ENCODE data around the gene EFHD2. TPM values are rescaled to one million over a fixed set of nuclear protein-coding genes. Genes with fewer than 3 reads are reported as not detected.
"Not testable (repeated sequence)": the region's sequence is repeated elsewhere in the genome, so short reads cannot be mapped to it uniquely, and the experiment has no call there.

Gene EFHD2
- total RNA-seq, 1 donor from 2014 or later: 28.7 TPM

GRCh38 chr1:15385420-15385819 lies 24.3 kb upstream of the EFHD2 start:
- intact Hi-C loops (cut with DNase I): no loop called here
- DNase-seq (ENCODE audit: low spot score) (no peak), ATAC-seq (no peak)

DNA sequence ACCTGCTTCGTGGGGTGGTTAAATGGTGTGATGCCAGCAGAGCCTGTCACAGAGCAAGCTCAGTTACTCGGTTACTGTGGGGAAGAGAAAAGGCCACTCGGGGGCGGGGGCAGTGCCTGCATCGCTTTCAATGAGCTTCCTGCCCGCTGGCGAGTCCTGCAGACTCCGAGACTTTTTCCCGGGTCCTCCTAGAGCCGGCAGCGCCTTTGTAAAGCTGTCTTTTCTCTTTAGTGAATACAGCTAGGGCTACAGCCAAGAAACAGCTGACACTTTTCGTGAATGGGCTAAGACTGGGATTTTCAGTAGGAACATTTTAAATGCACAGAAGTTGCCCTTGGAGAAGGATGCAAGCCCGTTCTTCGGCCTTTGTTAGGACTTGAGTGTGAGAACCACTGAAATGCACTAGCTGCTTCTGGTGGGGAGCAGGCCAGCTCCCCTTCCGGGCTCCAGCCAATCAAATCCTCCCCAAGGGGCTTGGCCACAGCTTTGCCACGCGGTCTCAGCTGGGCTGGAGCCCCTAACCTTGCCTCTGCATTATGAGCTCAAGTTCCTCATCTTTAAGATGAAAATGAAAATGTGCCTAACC lies 23.4 kb upstream of the EFHD2 start:
- ATAC-seq (no peak), DNase-seq (ENCODE audit: low spot score) (no peak)
- intact Hi-C loops (cut with DNase I): no loop called here

GRCh38 chr1:15388201-15388880 lies 21.3 kb upstream of the EFHD2 start:
- intact Hi-C loops (cut with DNase I): no loop called here
- ATAC-seq: no peak
- DNase-seq (ENCODE audit: low spot score): no peak

GRCh38 chr1:15389828-15390227 lies 19.9 kb upstream of the EFHD2 start:
- DNase-seq (ENCODE audit: low spot score); intact Hi-C loops (cut with DNase I); ATAC-seq: not testable (repeated sequence)

- DNase-seq (ENCODE audit: low spot score) (no peak), ATAC-seq (no peak)
- intact Hi-C loops (cut with DNase I): no loop called here
Observed at GRCh38 chr1:15390667-15391066, 19.0 kb upstream of the EFHD2 start.

GRCh38 chr1:15391366-15391765 lies 18.3 kb upstream of the EFHD2 start:
- DNase-seq (ENCODE audit: low spot score) (no peak), ATAC-seq (no peak)
- intact Hi-C loops (cut with DNase I): no loop called here

DNA sequence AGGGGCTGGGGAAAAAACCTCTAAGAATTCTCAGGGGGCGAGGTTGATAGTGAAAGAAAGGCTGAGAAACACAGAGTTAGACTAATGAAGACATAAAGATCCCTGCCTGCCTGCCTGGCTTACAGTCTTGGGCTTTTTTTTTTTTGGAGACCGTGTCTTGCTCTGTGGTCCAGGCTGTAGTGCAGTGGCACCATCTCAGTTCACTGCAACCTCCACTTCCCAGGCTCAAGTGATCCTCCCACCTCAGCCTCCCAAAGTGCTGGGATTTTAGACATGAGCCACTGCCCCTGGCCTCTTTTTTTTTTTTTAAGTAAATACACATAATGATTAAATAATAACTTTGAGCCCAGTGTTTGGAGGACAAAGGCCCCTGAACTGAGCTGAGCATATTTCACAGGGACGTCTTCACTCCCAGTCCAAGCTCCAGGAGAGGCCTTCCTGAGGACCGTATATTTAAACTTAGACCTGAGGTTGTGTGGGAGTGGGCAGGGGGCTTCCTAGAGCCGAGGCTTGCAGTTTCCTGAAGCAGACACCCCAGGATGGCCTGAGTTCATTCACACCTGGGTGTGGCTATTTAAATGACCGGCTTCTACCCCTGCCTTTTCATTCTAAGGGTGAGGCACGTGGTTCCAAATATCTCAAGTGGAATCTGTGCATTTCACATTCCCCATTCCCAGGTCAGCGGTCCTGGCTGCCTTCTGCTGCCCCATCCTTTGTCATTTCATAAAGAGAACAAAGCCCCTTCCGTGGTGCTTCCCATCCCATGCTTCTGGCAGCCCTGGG lies 16.0 kb upstream of the EFHD2 start:
- intact Hi-C loops (cut with DNase I): no loop called here
- no peak for DNase-seq (ENCODE audit: low spot score)
- ATAC-seq: no peak

- no peak for DNase-seq (ENCODE audit: low spot score)
- no peak for ATAC-seq
- intact Hi-C loops (cut with DNase I): no loop called here
Observed at GRCh38 chr1:15394258-15394690, 15.4 kb upstream of the EFHD2 start.

GRCh38 chr1:15397236-15397635 lies 12.5 kb upstream of the EFHD2 start:
- intact Hi-C loops (cut with DNase I): no loop called here
- no peak for DNase-seq (ENCODE audit: low spot score)
- ATAC-seq: no peak

DNA sequence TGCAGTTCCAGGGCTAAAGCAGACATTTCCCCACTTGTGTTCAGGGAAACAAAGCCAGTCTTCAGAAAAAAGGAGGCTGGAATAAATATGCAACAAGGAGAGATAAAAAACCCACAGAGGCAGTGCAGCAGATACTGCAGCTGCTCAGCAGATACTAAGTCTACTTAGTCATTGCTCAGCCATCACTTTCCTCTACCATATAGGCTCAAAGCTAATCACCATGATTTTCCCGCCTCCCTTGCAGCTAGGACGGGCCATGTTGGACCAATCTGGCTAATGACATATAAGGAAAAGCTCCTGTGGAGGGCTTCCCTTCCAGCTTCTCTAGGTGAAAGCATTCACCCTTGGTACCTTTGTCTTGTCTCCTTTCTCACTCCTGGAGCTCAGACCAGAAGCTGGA lies 10.0 kb upstream of the EFHD2 start:
- intact Hi-C loops (cut with DNase I): no loop called here
- no peak for DNase-seq (ENCODE audit: low spot score)
- no peak for ATAC-seq

- ATAC-seq (no peak), DNase-seq (ENCODE audit: low spot score) (no peak)
- intact Hi-C loops (cut with DNase I): no loop called here
Observed at GRCh38 chr1:15400627-15401026, 9.1 kb upstream of the EFHD2 start.

- intact Hi-C loops (cut with DNase I): no loop called here
- no peak for ATAC-seq
Observed at GRCh38 chr1:15401391-15402055, 8.2 kb upstream of the EFHD2 start.

DNA sequence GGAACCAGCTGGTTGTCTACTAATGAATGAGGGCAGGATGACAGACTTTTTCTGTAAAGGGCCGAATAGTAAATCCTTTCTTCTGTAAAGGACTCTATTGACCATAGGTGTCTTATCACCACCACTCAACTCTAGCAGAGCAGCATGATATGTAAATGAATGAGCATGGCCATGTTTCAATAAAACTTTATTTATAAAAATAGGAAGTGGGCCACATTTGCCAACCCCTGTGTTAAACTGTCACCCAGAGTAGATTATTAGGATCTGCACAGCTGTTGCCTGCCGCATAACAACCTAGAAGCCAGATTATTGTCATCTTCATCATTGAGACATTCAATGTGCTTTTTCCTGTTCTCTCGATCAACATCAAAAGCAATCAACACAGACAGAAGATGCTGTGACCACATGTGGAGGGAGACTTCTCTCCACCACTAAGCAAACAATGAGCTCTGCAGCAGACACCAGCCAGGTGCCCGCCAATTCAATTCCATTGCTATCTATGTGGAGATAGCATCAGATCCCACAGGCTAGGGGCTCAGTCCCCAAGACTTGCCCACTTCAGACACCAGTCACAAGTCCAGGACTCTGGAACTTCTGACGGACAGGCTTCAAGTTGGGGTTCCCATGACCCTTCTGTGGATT lies 6.8 kb upstream of the EFHD2 start:
- ATAC-seq (no peak), DNase-seq (ENCODE audit: low spot score) (no peak)
- intact Hi-C loops (cut with DNase I): no loop called here

More at GRCh38 chr1:15401391-15402055, 8.2 kb upstream of the EFHD2 start:
- no peak for DNase-seq (ENCODE audit: low spot score)

DNA sequence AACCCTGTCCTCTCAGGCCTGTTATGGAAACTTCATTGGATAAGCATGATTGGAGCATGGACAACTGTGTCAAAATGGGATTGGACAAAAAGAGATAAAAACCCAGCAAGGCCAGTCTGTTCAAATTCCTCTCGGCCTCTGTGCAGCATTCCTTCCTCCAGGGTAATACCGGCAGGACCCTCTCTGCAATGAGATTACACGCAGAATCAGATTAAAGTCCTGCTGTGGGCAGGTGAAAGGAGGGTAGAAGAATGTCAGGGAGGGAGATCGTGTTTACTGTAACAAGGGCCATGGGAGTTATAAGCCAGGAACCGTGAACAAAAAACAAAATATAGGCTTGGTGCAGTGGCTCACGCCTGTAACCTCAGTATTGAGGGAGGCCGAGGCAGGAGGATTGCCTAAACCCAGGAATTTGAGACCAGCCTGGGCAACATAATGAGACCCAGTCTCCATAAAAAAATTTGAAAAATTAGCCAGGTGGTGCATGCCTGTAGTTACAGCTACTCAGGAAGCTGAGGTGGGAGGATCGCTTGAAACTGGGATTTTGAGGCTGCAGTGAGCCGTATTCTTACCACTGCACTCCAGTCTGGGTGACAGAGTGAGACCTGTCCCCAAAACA lies 5.6 kb upstream of the EFHD2 start:
- intact Hi-C loops (cut with DNase I): no loop called here
- ATAC-seq (no peak), DNase-seq (ENCODE audit: low spot score) (no peak)

DNA sequence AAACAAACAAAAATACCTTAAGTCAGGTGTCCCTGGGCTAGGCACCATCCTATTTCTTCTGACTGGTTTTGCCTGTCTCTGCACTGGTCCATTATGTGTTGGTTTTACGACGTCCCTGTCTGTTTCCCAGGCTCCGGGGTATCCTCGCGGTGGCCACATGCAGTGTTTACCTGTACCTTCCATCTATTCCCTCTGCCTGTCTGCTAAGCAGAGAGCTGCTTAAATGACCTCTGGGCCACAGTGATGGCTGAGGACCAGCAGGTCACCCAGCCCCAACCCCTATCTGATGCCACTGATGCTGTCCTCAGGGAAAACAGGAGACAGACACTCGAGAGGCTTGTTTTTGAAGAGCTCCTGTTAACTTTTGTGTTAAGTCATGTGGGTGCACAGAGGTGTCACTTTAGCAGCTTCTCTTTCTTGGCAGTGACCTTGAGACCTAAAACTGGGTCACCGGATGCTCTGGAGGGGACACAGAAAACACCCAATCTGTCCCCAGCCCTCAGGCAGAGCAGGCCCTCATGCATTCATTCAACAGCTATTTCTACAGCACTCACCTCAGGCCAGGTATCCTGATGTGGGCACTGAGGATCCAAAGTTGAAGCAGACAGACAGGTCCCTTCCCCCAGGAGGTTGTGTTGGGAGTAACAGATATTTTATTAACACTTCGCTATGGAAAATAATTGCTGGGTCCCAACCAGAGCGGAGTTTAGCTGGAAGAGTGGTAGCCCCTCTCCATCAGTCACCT lies 4.4 kb upstream of the EFHD2 start:
- DNase-seq (ENCODE audit: low spot score) (no peak), ATAC-seq (no peak)
- intact Hi-C loops (cut with DNase I): no loop called here

- ATAC-seq (peak; percentile 69), DNase-seq (ENCODE audit: low spot score) (no peak)
- intact Hi-C loops (cut with DNase I): no loop called here
Observed at GRCh38 chr1:15406614-15407559, 2.8 kb upstream of the EFHD2 start.

- ATAC-seq (no peak), DNase-seq (ENCODE audit: low spot score) (no peak)
- intact Hi-C loops (cut with DNase I): no loop called here
Observed at GRCh38 chr1:15407580-15407979, 2.1 kb upstream of the EFHD2 start.

All from sciatic nerve (tissue), 2 donors.